Panc1 (cell line): ENCODE data around the gene CDCA8. TPM values are rescaled to one million over a fixed set of nuclear protein-coding genes. Genes with fewer than 3 reads are reported as not detected.

Experiments used
- ATAC-seq: fragments of 200-7000 bp; cut with Tn5 transposase; 2 replicates; pipeline ENCODE4 v1.9.1; 2020; ENCODE audit warnings: mild to moderate bottlenecking, moderate library complexity
- BruUV-seq: library from RNA; stranded (reverse); fragments of 400-500 nt; replicated peaks from 2 replicates; lab custom pipeline; 2021; lab: Mats Ljungman, UMichigan
- CTCF ChIA-PET: fragments of 300-600 bp; sonication (Branson Sonifier 250); formaldehyde crosslinking; loops from one replicate; lab custom pipeline; 2022; ENCODE audit warnings: antibody characterized with exemption; lab: Charles Lee
- POLR2A ChIA-PET: fragments of 300-600 bp; sonication (Branson Sonifier 250); formaldehyde crosslinking; loops from one replicate; lab custom pipeline; 2022; ENCODE audit warnings: antibody characterized with exemption; lab: Charles Lee
- DNase-seq: peaks from one replicate; pipeline ENCODE4 v3.0.0-alpha.2; 2010; ENCODE audit warnings: low read depth, low spot score
- H3K27ac ChIP-seq: 2 replicates; pipeline ENCODE4 v1.5.1; 2011; ENCODE audit warnings: mild to moderate bottlenecking, low read length, inconsistent platforms
- H3K27me3 ChIP-seq: fragments of 200-500 bp; sonication (Bioruptor generic); 2 replicates; pipeline ENCODE4 v1.6.0; 2014; ENCODE audit warnings: low read length, inconsistent platforms; ENCODE audit not compliant: control insufficient read depth, insufficient read depth
- H3K36me3 ChIP-seq: fragments of 200-500 bp; sonication (Bioruptor generic); 2 replicates; pipeline ENCODE4 v1.5.1; 2014; ENCODE audit warnings: inconsistent platforms, mild to moderate bottlenecking, low read length, moderate library complexity; ENCODE audit not compliant: control insufficient read depth, insufficient read depth
- H3K4me1 ChIP-seq: 2 replicates; pipeline ENCODE4 v1.5.1; 2011; ENCODE audit warnings: inconsistent platforms, mild to moderate bottlenecking, low read length, moderate library complexity; ENCODE audit not compliant: control insufficient read depth, insufficient read depth
- H3K4me3 ChIP-seq, 2 experiments: 2 replicates each; pipeline ENCODE4 v1.5.1; 2011 to 2012; ENCODE audit warnings: low read depth in 2 of 2, low read length in 2 of 2, mild to moderate bottlenecking in 2 of 2, inconsistent platforms in 1 of 2, moderate library complexity in 1 of 2
- H3K9me3 ChIP-seq: fragments of 200-500 bp; sonication (Bioruptor generic); 2 replicates; pipeline ENCODE4 v1.5.1; 2014; ENCODE audit warnings: low read depth, mild to moderate bottlenecking, inconsistent platforms, low read length, moderate library complexity; ENCODE audit not compliant: control insufficient read depth, insufficient read depth
- POLR2AphosphoS5 ChIP-seq: IDR thresholded peaks from 2 replicates; pipeline ENCODE4 v1.6.1; 2012; ENCODE audit warnings: mild to moderate bottlenecking, low read depth, low read length, moderate library complexity
- SIN3A ChIP-seq: IDR thresholded peaks from 2 replicates; pipeline ENCODE4 v1.6.1; 2012; ENCODE audit warnings: low read depth, mild to moderate bottlenecking, low read length, moderate library complexity, borderline replicate concordance; ENCODE audit not compliant: insufficient read depth
- TCF7L2 ChIP-seq: IDR thresholded peaks from 2 replicates; pipeline ENCODE4 v1.6.1; 2011; ENCODE audit warnings: mild to moderate bottlenecking, low read depth, low read length, inconsistent platforms
- in situ Hi-C: cut with HindIII; loops from 2 replicates; pipeline ENCODE4 v1.10.0; 2016; ENCODE audit warnings: low sequenced_read_pairs, low pct_unique_long_range_greater_than_20kb
- intact Hi-C: fragments of 100-400 bp; cut with micrococcal nuclease; formaldehyde crosslinking; loops from one replicate; pipeline ENCODE4 v1.10.0; 2022; ENCODE audit not compliant: unreplicated experiment
- total RNA-seq: library from RNA; stranded (reverse); gene quantifications from one replicate; pipeline ENCODE4 v1.2.1, GENCODE V29; 2021; ENCODE audit not compliant: unreplicated experiment
- TF ChIP-seq, protein P1 (sequence below), 2 experiments: IDR thresholded peaks; 2 replicates each; pipeline ENCODE4 v1.6.1; 2011 to 2012; ENCODE audit warnings: low read depth in 2 of 2, control low read depth in 1 of 2, low read length in 1 of 2, mild to moderate bottlenecking in 1 of 2, moderate library complexity in 1 of 2; ENCODE audit not compliant: insufficient read depth in 1 of 2
- TF ChIP-seq, protein P2 (sequence below): fragments of 450-650 bp; IDR thresholded peaks from 2 replicates; pipeline ENCODE4 v1.5.1; 2017; ENCODE audit warnings: mild to moderate bottlenecking

Gene CDCA8
- total RNA-seq, 1 experiment from 2014 or later: 56.5 TPM

DNA sequence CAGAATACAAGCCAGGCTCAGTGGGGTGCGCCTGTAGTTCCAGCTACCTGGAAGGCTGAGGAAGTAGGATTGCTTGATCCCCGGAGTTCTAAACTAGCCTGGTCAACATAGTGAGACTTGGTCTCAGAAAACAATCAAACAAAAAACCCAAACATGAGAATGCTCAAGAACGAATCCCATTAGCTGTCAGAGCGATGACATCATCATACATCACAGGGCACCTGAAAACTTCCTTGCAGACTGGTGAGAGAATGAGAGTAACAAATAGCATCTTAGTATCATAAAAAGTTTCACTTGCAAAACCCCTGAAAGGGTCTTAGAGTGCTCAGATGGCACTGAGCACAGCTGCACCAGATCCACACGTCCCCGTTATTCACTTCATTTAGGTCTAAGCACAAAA, 21.1 kb upstream of the CDCA8 start:
- BruUV-seq: no TSS peak
- Histone ChIP-seq H3K9me3 (no peaks in the 10 kb centered on the region), H3K4me1 (no peaks in the 10 kb centered on the region), H3K27ac (no peak overlapping the region), H3K36me3 (no peaks in the 10 kb centered on the region), H3K4me3 (no peak overlapping the region), H3K27me3 (peaks cover 8% of the 10 kb centered on the region)
- ATAC-seq (no peak), DNase-seq (no peak)
- CTCF ChIA-PET: no interaction called here
- TF ChIP-seq POLR2AphosphoS5: no peak
- TF ChIP-seq, protein P1, sequence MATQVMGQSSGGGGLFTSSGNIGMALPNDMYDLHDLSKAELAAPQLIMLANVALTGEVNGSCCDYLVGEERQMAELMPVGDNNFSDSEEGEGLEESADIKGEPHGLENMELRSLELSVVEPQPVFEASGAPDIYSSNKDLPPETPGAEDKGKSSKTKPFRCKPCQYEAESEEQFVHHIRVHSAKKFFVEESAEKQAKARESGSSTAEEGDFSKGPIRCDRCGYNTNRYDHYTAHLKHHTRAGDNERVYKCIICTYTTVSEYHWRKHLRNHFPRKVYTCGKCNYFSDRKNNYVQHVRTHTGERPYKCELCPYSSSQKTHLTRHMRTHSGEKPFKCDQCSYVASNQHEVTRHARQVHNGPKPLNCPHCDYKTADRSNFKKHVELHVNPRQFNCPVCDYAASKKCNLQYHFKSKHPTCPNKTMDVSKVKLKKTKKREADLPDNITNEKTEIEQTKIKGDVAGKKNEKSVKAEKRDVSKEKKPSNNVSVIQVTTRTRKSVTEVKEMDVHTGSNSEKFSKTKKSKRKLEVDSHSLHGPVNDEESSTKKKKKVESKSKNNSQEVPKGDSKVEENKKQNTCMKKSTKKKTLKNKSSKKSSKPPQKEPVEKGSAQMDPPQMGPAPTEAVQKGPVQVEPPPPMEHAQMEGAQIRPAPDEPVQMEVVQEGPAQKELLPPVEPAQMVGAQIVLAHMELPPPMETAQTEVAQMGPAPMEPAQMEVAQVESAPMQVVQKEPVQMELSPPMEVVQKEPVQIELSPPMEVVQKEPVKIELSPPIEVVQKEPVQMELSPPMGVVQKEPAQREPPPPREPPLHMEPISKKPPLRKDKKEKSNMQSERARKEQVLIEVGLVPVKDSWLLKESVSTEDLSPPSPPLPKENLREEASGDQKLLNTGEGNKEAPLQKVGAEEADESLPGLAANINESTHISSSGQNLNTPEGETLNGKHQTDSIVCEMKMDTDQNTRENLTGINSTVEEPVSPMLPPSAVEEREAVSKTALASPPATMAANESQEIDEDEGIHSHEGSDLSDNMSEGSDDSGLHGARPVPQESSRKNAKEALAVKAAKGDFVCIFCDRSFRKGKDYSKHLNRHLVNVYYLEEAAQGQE (IDR thresholded peaks at IDR 0.05; ENCODE audit: insufficient read depth in 1 of 2, low read depth in 2 of 2, low read length in 1 of 2): no peak
- TF ChIP-seq SIN3A: no peak
- TF ChIP-seq TCF7L2: no peak
- TF ChIP-seq, protein P2, sequence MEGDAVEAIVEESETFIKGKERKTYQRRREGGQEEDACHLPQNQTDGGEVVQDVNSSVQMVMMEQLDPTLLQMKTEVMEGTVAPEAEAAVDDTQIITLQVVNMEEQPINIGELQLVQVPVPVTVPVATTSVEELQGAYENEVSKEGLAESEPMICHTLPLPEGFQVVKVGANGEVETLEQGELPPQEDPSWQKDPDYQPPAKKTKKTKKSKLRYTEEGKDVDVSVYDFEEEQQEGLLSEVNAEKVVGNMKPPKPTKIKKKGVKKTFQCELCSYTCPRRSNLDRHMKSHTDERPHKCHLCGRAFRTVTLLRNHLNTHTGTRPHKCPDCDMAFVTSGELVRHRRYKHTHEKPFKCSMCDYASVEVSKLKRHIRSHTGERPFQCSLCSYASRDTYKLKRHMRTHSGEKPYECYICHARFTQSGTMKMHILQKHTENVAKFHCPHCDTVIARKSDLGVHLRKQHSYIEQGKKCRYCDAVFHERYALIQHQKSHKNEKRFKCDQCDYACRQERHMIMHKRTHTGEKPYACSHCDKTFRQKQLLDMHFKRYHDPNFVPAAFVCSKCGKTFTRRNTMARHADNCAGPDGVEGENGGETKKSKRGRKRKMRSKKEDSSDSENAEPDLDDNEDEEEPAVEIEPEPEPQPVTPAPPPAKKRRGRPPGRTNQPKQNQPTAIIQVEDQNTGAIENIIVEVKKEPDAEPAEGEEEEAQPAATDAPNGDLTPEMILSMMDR: no peak
- in situ Hi-C loops: no loop called here
- intact Hi-C loops: no loop called here
- POLR2A ChIA-PET: interaction anchor here (0.7 kb wide), 1 partner anchor 25 kb away, joined by 6 read pairs; no protein-coding TSS in a partner anchor

DNA sequence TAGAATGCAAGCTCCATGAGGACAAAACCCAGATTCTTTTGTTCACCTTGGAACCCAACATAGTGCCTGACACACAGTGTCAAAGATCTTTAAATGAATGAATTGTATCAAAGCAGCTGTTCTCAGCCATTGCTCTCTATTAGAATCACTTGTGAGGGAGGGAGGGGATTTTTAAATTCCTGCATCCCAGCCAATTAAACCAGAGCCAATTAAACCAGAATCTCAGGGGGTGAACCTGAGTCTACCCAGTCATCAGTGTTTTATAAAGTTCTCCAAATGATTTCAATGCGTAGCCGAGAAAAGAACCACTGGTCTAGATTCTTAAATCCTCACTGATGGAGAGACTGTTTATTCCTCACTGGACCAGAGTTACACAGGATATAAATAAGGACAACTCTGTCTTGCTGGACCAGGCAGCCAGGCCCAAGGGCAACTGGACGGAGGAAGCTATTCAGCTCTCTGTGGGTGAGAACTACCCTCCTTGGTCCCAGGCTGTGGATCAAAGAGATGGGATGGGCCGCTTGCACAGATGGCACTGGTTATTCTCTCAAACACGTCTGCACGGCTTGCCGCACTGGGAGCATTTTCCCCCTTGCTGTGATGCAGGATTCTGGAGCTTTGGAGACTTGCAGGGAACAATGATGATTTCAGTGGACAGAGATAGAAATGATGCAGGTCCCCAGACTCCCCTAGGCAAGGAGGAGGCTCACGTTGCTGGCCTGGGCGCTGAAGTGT, 20.0 kb upstream of the CDCA8 start:
- CTCF ChIA-PET: interaction anchor here (0.6 kb wide), 1 partner anchor 1170 kb away, joined by 3 read pairs; no protein-coding TSS in a partner anchor
- H3K9me3 ChIP-seq: no peaks in the 10 kb centered on the region
- ATAC-seq (no peak), DNase-seq (no peak)
- H3K4me3 ChIP-seq: no peak overlapping the region
- no peaks in the 10 kb centered on the region for H3K36me3 ChIP-seq
- no peaks in the 10 kb centered on the region for H3K4me1 ChIP-seq
- H3K27me3 ChIP-seq: peaks cover 8% of the 10 kb centered on the region
- intact Hi-C loops (no loop called here), in situ Hi-C loops (no loop called here)
- POLR2A ChIA-PET: no interaction called here
- no TSS peak for BruUV-seq
- no peak overlapping the region for H3K27ac ChIP-seq
- TF ChIP-seq, protein P1 (IDR thresholded peaks at IDR 0.05; ENCODE audit: insufficient read depth in 1 of 2, low read depth in 2 of 2, low read length in 1 of 2): no peak
- TF ChIP-seq POLR2AphosphoS5 (no peak), SIN3A (no peak), TCF7L2 (no peak)
- TF ChIP-seq, protein P2: no peak
